WERI-Rb-1 (cell line): ENCODE measurements around the gene TMPRSS15.

Source experiments
- DNase-seq: peaks from one replicate; pipeline ENCODE4 v3.0.0-alpha.2; 2020
- H3K27ac ChIP-seq: fragments of 250-450 bp; sonication (Bioruptor Pico); 2 replicates; pipeline ENCODE4 v1.5.1; 2020; ENCODE audit warnings: mild to moderate bottlenecking, moderate library complexity
- H3K27me3 ChIP-seq: fragments of 250-450 bp; sonication (Bioruptor Pico); 2 replicates; pipeline ENCODE4 v1.5.1; 2021; ENCODE audit warnings: mild to moderate bottlenecking, low read depth, moderate library complexity; ENCODE audit not compliant: insufficient read depth, severe bottlenecking
- H3K36me3 ChIP-seq: fragments of 250-450 bp; sonication (Bioruptor Pico); 2 replicates; pipeline ENCODE4 v1.5.1; 2020; ENCODE audit warnings: mild to moderate bottlenecking, moderate library complexity
- H3K4me3 ChIP-seq: 2 replicates; pipeline ENCODE4 v1.5.1; 2011; ENCODE audit warnings: low read depth, mild to moderate bottlenecking, control low read depth, low read length
- H3K9me3 ChIP-seq: fragments of 250-450 bp; sonication (Bioruptor Pico); 2 replicates; pipeline ENCODE4 v1.5.1; 2021; ENCODE audit warnings: mild to moderate bottlenecking, moderate library complexity; ENCODE audit not compliant: severe bottlenecking
- TF ChIP-seq, protein P1 (sequence below): IDR thresholded peaks from 2 replicates; pipeline ENCODE4 v1.5.1; 2011; ENCODE audit warnings: low read depth, mild to moderate bottlenecking, control low read depth, inconsistent platforms, low read length

TMPRSS15 gene

GRCh38 chr21:18403735-18404450, at the start of gene TMPRSS15:
Gene TMPRSS15, minus strand, starts transcription at chr21:18403785. Its CDS starts 163 bp downstream, at chr21:18403622.
- Histone ChIP-seq H3K27me3 (no peaks in the 10 kb centered on the region), H3K27ac (no peak within 1 kb of the TSS), H3K9me3 (no peaks in the 10 kb centered on the region), H3K4me3 (no peak within 1 kb of the TSS), H3K36me3 (no peaks in the 10 kb centered on the region)
- no peak for DNase-seq
- TF ChIP-seq, protein P1, sequence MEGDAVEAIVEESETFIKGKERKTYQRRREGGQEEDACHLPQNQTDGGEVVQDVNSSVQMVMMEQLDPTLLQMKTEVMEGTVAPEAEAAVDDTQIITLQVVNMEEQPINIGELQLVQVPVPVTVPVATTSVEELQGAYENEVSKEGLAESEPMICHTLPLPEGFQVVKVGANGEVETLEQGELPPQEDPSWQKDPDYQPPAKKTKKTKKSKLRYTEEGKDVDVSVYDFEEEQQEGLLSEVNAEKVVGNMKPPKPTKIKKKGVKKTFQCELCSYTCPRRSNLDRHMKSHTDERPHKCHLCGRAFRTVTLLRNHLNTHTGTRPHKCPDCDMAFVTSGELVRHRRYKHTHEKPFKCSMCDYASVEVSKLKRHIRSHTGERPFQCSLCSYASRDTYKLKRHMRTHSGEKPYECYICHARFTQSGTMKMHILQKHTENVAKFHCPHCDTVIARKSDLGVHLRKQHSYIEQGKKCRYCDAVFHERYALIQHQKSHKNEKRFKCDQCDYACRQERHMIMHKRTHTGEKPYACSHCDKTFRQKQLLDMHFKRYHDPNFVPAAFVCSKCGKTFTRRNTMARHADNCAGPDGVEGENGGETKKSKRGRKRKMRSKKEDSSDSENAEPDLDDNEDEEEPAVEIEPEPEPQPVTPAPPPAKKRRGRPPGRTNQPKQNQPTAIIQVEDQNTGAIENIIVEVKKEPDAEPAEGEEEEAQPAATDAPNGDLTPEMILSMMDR = no peak

DNA sequence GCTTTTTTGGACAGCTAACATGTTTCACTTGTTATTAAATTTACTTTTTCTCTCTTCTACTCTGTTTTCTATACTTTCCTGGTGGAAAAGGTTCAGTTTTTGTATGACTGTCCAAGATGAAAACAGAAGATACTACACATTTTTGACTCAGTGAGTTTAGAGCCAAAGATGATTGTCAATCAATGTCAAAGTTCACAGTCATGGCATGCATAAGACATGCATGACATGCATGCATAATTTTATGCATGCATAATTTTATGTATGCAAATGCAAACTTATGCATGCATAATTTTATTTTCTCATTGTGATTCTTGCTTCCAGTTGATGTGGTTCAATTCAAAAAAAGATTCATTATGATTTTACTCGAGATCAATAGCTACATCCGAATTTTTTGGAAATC, 48.1 kb upstream of the TMPRSS15 start:
- Histone ChIP-seq H3K4me3 (no peak overlapping the region), H3K27ac (no peak overlapping the region), H3K9me3 (no peaks in the 10 kb centered on the region), H3K27me3 (no peaks in the 10 kb centered on the region), H3K36me3 (no peaks in the 10 kb centered on the region)
- DNase-seq = no peak
- TF ChIP-seq, protein P1 = no peak

DNA sequence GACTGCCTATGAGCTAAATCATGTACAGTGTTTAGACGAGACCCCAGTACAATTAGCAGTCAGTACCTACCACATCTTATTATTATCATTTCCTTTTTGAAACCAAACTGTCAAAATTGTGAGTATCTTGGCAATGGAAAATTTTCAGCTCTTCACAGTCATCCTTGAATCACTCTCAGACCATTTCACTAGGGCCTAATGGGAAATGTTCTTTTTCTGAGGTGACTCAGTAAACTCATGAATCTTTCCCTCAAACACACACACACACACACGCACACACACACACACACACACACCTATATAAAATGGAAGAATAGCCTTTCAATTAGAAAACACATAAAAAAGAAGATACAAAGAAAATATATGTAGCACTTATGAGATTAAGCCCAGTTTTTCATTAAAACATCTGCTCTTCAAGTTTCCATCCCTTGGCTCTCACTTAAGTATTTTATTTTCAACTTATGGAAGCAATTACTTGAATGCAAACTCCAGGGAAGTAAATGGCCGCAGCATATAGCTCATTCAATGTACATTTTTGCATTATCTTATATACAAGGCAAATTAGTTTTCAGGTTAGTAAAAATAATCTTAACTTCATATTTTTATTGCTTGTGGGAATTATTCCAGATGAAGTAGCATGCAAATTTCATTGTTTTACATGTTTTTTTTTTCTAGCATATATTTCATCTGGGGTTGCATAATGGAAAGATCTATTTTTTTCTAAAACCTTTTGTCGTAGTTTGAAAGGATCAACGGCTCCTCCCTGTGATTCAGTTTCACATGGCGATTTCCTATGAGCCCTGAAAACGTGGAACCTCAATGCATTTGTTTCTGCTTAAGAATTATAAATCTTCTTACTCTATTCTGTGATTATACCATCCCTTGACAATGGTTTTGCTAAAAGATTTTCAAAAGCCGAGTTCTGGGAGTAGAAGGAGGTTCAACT, 46.3 kb upstream of the TMPRSS15 start:
- H3K36me3 ChIP-seq = no peaks in the 10 kb centered on the region
- H3K27ac ChIP-seq = no peak overlapping the region
- no peak overlapping the region for H3K4me3 ChIP-seq
- DNase-seq = no peak
- peaks cover 3% of the 10 kb centered on the region for H3K9me3 ChIP-seq
- TF ChIP-seq, protein P1 = no peak
- H3K27me3 ChIP-seq = no peaks in the 10 kb centered on the region

DNA sequence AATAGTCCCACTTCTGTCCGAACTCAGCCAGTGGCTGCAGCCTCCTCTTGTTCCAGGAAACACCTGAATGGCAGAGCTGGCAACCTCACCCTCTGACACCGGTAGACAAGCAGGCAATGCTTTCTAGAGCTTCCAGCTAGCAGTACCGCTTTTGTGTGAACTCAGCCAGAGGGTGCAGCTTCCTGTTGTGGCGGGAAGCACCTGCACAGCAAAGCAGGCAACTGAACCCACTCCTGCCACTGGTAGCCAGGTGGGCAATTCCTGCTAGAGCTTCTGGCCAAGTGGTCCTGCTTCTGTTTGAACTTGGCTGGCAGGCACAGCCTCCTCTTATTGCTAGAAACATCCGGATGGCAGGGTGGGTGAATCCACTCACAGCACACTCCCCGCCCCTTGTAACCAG, 40.1 kb upstream of the TMPRSS15 start:
- H3K9me3 ChIP-seq = peaks cover 3% of the 10 kb centered on the region
- H3K27me3 ChIP-seq = no peaks in the 10 kb centered on the region
- no peak overlapping the region for H3K4me3 ChIP-seq
- no peak for DNase-seq
- TF ChIP-seq, protein P1 = no peak
- H3K27ac ChIP-seq = no peak overlapping the region
- no peaks in the 10 kb centered on the region for H3K36me3 ChIP-seq

GRCh38 chr21:18443085-18443484, 39.5 kb upstream of the TMPRSS15 start:
- H3K27ac ChIP-seq = no peak overlapping the region
- peaks cover 3% of the 10 kb centered on the region for H3K9me3 ChIP-seq
- no peaks in the 10 kb centered on the region for H3K36me3 ChIP-seq
- no peaks in the 10 kb centered on the region for H3K27me3 ChIP-seq
- H3K4me3 ChIP-seq = no peak overlapping the region
- no peak for DNase-seq
- TF ChIP-seq, protein P1 = no peak
